ENCODE results near the gene DNAJC16. TPM values are rescaled to one million over a fixed set of nuclear protein-coding genes. Genes with fewer than 3 reads are reported as not detected.

Gene DNAJC16
- total RNA-seq, 2 donors from 2014 or later, result 11.9 to 12.5 TPM

GRCh38 chr1:15618077-15618654 is 91.5 kb downstream of the DNAJC16 start:
- 0 to 1% methylated on average over 8 of the region's 8 CpGs for WGBS, 2 donors
- Histone ChIP-seq H3K4me1 (peaks cover 56% of the 10 kb centered on the region), H3K36me3 (replicated peaks in 1 of 2; ENCODE audit: insufficient read depth in 1 of 2, low read depth in 2 of 2) (no peaks in the 10 kb centered on the region), H3K4me3 (peak overlapping the region; percentile 64 to 80), H3K27ac (peak overlapping the region; percentile 94 to 100 (median 97)), H3K9me3 (no peaks in the 10 kb centered on the region), H3K27me3 (no peaks in the 10 kb centered on the region)
- no peak for TF ChIP-seq CTCF (IDR thresholded peaks at IDR 0.05)
- TF ChIP-seq POLR2A (IDR thresholded peaks at IDR 0.05), result no peak
- intact Hi-C loops (cut with DNase I), result no loop called here
- DNase-seq (peak in 1 of 4 donors; percentile 39), ATAC-seq (peak; percentile 13)

- Histone ChIP-seq H3K9me3 (no peaks in the 10 kb centered on the region), H3K27ac (peak overlapping the region; percentile 94 to 100 (median 97)), H3K4me3 (no peak overlapping the region), H3K4me1 (peaks cover 57% of the 10 kb centered on the region), H3K36me3 (replicated peaks in 1 of 2; ENCODE audit: insufficient read depth in 1 of 2, low read depth in 2 of 2) (no peaks in the 10 kb centered on the region), H3K27me3 (no peaks in the 10 kb centered on the region)
- intact Hi-C loops (cut with DNase I), result no loop called here
- ATAC-seq (peak; percentile 32), DNase-seq (peak in 3 of 4 donors; percentile 35 to 69 (median 56))
- WGBS, 2 donors, result 61 to 63% methylated on average over 25 to 26 of the region's 26 CpGs
- TF ChIP-seq POLR2A (IDR thresholded peaks at IDR 0.05) (peak in 1 of 3 donors; percentile 10), CTCF (IDR thresholded peaks at IDR 0.05) (peak in 4 of 7 experiments; percentile 34 to 46 (median 35))
These were observed 92.2 kb downstream of the DNAJC16 start for GRCh38 chr1:15618655-15619525.

GRCh38 chr1:15620155-15620545 is 93.5 kb downstream of the DNAJC16 start:
- no peaks in the 10 kb centered on the region for H3K9me3 ChIP-seq
- TF ChIP-seq POLR2A (IDR thresholded peaks at IDR 0.05) (no peak), CTCF (IDR thresholded peaks at IDR 0.05) (no peak)
- no peaks in the 10 kb centered on the region for H3K27me3 ChIP-seq
- intact Hi-C loops (cut with DNase I), result no loop called here
- H3K27ac ChIP-seq, result peak overlapping the region in 2 of 4 donors; percentile 98 to 100
- H3K36me3 ChIP-seq (replicated peaks in 1 of 2; ENCODE audit: insufficient read depth in 1 of 2, low read depth in 2 of 2), result no peaks in the 10 kb centered on the region
- ATAC-seq (no peak), DNase-seq (no peak)
- H3K4me1 ChIP-seq, result peaks cover 69% of the 10 kb centered on the region
- 45 to 50% methylated on average over 1 of the region's 1 CpG for WGBS, 2 donors
- no peak overlapping the region for H3K4me3 ChIP-seq

GRCh38 chr1:15620902-15621682 is 94.4 kb downstream of the DNAJC16 start:
- intact Hi-C loops (cut with DNase I), result no loop called here
- ATAC-seq (no peak), DNase-seq (no peak)
- 91 to 94% methylated on average over 7 of the region's 7 CpGs for WGBS, 2 donors
- H3K4me3 ChIP-seq, result no peak overlapping the region
- no peaks in the 10 kb centered on the region for H3K36me3 ChIP-seq (replicated peaks in 1 of 2; ENCODE audit: insufficient read depth in 1 of 2, low read depth in 2 of 2)
- no peak overlapping the region for H3K27ac ChIP-seq
- no peaks in the 10 kb centered on the region for H3K9me3 ChIP-seq
- TF ChIP-seq POLR2A (IDR thresholded peaks at IDR 0.05) (no peak), CTCF (IDR thresholded peaks at IDR 0.05) (no peak)
- H3K4me1 ChIP-seq, result peaks cover 74% of the 10 kb centered on the region
- H3K27me3 ChIP-seq, result no peaks in the 10 kb centered on the region
